GM18526 (cell line): ENCODE data around the gene PTCD2.

Experiments
- POLR2A ChIP-seq: IDR thresholded peaks from 3 replicates; pipeline ENCODE4 v1.6.1; 2011; ENCODE audit not compliant: insufficient read length; ENCODE audit errors: extremely low read depth

The PTCD2 gene

DNA sequence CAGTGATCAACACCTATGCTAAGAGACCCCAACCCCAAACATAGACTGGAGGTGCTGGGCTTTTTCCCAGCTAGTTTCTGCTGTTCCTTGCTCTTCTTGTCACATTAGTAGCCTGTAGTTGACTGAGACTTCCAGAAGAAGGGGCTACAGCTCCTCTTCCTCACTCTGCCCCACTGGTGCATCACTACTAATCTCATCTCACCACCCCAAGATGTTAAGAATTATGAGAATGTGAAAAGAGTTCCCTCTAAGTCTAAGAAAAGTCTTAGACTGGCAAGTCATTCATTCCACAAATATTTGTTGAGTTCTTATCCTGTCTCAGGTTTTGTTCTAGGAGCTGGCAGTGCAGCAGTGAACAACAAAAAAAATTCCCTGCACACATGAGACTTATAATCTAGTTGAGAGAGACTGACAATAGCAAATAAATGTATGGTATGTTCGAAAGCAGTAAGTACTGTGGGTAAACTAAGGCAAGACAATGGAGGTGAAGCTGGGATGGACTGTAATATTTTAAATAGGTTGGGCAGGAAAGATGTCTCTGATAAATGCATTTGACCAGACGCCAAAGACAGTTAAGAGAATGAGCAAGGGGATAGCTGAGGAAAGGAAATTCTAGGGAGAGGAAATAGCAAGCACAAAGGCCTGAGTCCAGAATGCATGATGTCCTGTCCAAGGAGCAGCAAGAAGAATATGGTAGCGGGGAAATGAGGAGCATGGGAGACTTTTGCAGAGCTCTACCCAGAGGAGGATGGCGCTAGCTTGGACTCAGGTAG lies 92.3 kb downstream of the PTCD2 start:
- no peak for TF ChIP-seq POLR2A

DNA sequence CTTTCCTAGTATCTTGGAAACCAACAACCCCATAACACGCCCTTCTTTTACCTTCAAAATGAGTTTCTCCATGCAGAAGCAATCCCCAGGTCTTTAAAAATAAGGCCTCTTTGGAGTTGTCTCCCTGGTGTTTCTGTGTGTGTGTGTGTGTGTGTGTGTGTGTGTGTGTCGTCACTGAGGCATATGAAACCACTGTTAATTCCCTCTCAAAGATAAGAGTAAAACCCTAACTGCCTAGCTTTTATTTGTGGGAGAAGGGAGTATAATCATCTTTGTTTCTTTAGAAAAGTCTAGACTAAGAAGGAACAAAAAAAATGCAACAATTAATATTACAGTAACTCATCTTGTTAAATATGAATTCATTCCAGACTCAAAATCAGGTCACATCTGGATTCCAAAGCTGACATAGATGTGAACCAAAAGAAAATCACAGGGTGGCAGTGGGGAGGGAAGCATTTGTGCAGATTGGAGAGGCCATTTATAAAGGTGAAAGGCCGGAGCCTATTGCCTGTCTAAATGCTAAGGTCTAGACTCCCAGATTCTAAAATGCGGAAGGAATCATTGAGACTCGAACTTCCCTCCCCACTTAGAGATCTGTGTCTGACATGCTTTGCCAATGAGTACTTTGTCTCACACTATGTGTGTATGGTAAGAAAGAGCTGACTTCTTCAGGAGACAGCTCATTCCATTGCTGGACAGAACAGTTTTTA lies 95.6 kb downstream of the PTCD2 start:
- TF ChIP-seq POLR2A, result no peak

GRCh38 chr5:72417333-72418062 lies 97.3 kb downstream of the PTCD2 start:
- TF ChIP-seq POLR2A, result no peak
